A673 (cell line): ENCODE data around the gene IPP. TPM values are rescaled to one million over a fixed set of nuclear protein-coding genes. Genes with fewer than 3 reads are reported as not detected.

Experiments
- BruUV-seq: library from RNA; stranded (reverse); fragments of 400-500 nt; replicated peaks from 2 replicates; lab custom pipeline; 2021; lab: Mats Ljungman, UMichigan
- CTCF ChIA-PET: fragments of 300-600 bp; sonication (Branson Sonifier 250); formaldehyde crosslinking; loops from one replicate; lab custom pipeline; 2022; ENCODE audit warnings: antibody characterized with exemption; lab: Charles Lee
- POLR2A ChIA-PET: fragments of 300-600 bp; sonication (Branson Sonifier 250); formaldehyde crosslinking; loops from one replicate; lab custom pipeline; 2022; ENCODE audit warnings: antibody characterized with exemption; ENCODE audit not compliant: low non-redundant PET; lab: Charles Lee
- DNase-seq: peaks from one replicate; pipeline ENCODE4 v3.0.0-alpha.2; 2015; ENCODE audit warnings: low spot score
- H3K27ac ChIP-seq: fragments of 200-600 bp; sonication (generic); 2 replicates; pipeline ENCODE4 v1.5.1; 2016; ENCODE audit warnings: mixed run types, low read depth, mild to moderate bottlenecking, mixed read lengths, antibody characterized with exemption, low read length; ENCODE audit not compliant: poor library complexity, severe bottlenecking
- H3K27me3 ChIP-seq: fragments of 200-600 bp; sonication (generic); replicated peaks from 2 replicates; pipeline ENCODE4 v1.6.1; 2017; ENCODE audit warnings: mixed run types, low read depth, mild to moderate bottlenecking, mixed read lengths, antibody characterized with exemption, low read length; ENCODE audit not compliant: insufficient read depth, poor library complexity
- H3K36me3 ChIP-seq: fragments of 200-600 bp; sonication (generic); 2 replicates; pipeline ENCODE4 v1.6.1; 2016; ENCODE audit warnings: mixed run types, mild to moderate bottlenecking, mixed read lengths, antibody characterized with exemption, low read length; ENCODE audit not compliant: insufficient read depth, poor library complexity, severe bottlenecking
- H3K4me1 ChIP-seq: fragments of 200-600 bp; sonication (generic); 2 replicates; pipeline ENCODE4 v1.6.1; 2017; ENCODE audit warnings: mixed run types, mild to moderate bottlenecking, mixed read lengths, antibody characterized with exemption, low read length; ENCODE audit not compliant: insufficient read depth, poor library complexity, severe bottlenecking
- H3K4me3 ChIP-seq: fragments of 200-600 bp; sonication (generic); 2 replicates; pipeline ENCODE4 v1.5.1; 2016; ENCODE audit warnings: low read depth, mixed run types, mild to moderate bottlenecking, mixed read lengths, low read length; ENCODE audit not compliant: poor library complexity, severe bottlenecking
- H3K9me3 ChIP-seq: fragments of 200-600 bp; sonication (generic); 2 replicates; pipeline ENCODE4 v1.6.1; 2016; ENCODE audit warnings: mixed run types, low read depth, mild to moderate bottlenecking, mixed read lengths, antibody characterized with exemption, low read length; ENCODE audit not compliant: poor library complexity, severe bottlenecking
- EZH2 ChIP-seq: fragments of 200-600 bp; sonication (generic); IDR thresholded peaks from 2 replicates; pipeline ENCODE4 v1.6.1; 2017; ENCODE audit warnings: borderline replicate concordance, low read depth, mild to moderate bottlenecking, mixed read lengths, antibody characterized with exemption, low read length; ENCODE audit not compliant: poor library complexity, severe bottlenecking
- intact Hi-C: fragments of 100-400 bp; cut with micrococcal nuclease; formaldehyde crosslinking; loops from one replicate; pipeline ENCODE4 v1.10.0; 2022; ENCODE audit not compliant: unreplicated experiment
- total RNA-seq: library from RNA; stranded (reverse); gene quantifications from 2 replicates; pipeline ENCODE4 v1.2.3, GENCODE V29; 2021
- TF ChIP-seq, protein P1 (sequence below): fragments of 300-800, 200-600 bp; sonication (generic); conservative IDR thresholded peaks from 2 replicates; pipeline ENCODE4 v1.5.1; 2017; ENCODE audit warnings: low read depth, mild to moderate bottlenecking, antibody characterized with exemption, low read length, moderate library complexity, mixed read lengths

The IPP gene
- total RNA-seq, 1 experiment from 2014 or later = 15.7 TPM

GRCh38 chr1:45772971-45773370 lies 22.5 kb upstream of the IPP start:
- DNase-seq = no peak
- Histone ChIP-seq H3K27me3 (no peaks in the 10 kb centered on the region), H3K36me3 (no peaks in the 10 kb centered on the region), H3K27ac (no peak overlapping the region), H3K4me1 (no peaks in the 10 kb centered on the region), H3K4me3 (no peak overlapping the region), H3K9me3 (no peaks in the 10 kb centered on the region)
- BruUV-seq = no TSS peak
- intact Hi-C loops = no loop called here
- POLR2A ChIA-PET = no interaction called here
- no peak for TF ChIP-seq EZH2
- TF ChIP-seq, protein P1, sequence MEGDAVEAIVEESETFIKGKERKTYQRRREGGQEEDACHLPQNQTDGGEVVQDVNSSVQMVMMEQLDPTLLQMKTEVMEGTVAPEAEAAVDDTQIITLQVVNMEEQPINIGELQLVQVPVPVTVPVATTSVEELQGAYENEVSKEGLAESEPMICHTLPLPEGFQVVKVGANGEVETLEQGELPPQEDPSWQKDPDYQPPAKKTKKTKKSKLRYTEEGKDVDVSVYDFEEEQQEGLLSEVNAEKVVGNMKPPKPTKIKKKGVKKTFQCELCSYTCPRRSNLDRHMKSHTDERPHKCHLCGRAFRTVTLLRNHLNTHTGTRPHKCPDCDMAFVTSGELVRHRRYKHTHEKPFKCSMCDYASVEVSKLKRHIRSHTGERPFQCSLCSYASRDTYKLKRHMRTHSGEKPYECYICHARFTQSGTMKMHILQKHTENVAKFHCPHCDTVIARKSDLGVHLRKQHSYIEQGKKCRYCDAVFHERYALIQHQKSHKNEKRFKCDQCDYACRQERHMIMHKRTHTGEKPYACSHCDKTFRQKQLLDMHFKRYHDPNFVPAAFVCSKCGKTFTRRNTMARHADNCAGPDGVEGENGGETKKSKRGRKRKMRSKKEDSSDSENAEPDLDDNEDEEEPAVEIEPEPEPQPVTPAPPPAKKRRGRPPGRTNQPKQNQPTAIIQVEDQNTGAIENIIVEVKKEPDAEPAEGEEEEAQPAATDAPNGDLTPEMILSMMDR = no peak
- CTCF ChIA-PET = no interaction called here

DNA sequence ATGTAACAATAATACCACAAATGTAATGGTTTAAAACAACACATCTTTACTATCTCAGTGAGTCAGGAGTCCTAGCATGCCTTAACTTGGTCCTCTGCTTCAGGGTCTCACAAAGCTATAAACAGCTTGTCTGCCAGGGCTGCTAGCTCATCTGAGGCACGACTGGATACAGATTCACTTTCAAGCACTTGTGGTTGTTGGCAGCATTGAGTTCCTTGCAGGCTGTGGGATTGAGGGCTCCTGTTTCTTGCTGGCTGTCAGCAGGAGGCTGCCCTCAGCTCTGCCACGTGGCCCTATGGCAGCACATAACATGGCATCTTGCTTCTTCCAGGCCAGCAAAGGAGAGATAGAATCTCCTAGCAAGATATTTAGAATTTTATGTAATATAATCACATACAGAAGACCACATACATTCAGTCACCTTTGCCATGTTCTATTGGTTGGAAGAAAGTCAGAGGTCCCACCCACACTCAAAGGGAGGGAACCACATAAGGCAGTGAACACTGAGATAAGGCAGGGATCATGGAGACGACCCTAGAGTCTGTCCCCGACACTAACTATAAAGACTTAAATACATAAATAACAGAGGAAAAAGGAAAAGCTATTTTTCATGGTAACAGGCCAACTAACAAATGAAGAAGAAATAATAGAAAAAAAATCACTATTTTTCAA lies 18.9 kb upstream of the IPP start:
- TF ChIP-seq, protein P1 = no peak
- TF ChIP-seq EZH2 = no peak
- Histone ChIP-seq H3K4me1 (no peaks in the 10 kb centered on the region), H3K36me3 (no peaks in the 10 kb centered on the region), H3K27me3 (no peaks in the 10 kb centered on the region), H3K9me3 (no peaks in the 10 kb centered on the region), H3K4me3 (no peak overlapping the region), H3K27ac (no peak overlapping the region)
- no peak for DNase-seq
- CTCF ChIA-PET = no interaction called here
- POLR2A ChIA-PET = no interaction called here
- intact Hi-C loops = no loop called here
- no TSS peak for BruUV-seq

- POLR2A ChIA-PET = interaction anchor here (0.6 kb wide), 1 partner anchor 26 kb away, joined by 11 read pairs; no protein-coding TSS in a partner anchor
- H3K4me1 ChIP-seq = no peaks in the 10 kb centered on the region
- DNase-seq = no peak
- H3K27me3 ChIP-seq = no peaks in the 10 kb centered on the region
- BruUV-seq = no TSS peak
- no peaks in the 10 kb centered on the region for H3K9me3 ChIP-seq
- no peak for TF ChIP-seq EZH2
- TF ChIP-seq, protein P1 = no peak
- no peak overlapping the region for H3K4me3 ChIP-seq
- no peak overlapping the region for H3K27ac ChIP-seq
- no peaks in the 10 kb centered on the region for H3K36me3 ChIP-seq
- CTCF ChIA-PET = no interaction called here
- intact Hi-C loops = no loop called here
Measured at GRCh38 chr1:45767035-45767434, 16.6 kb upstream of the IPP start.
